Sigmoid colon (tissue), 7 donors: ENCODE results near the gene FAM240B. TPM values are rescaled to one million over a fixed set of nuclear protein-coding genes. Genes with fewer than 3 reads are reported as not detected.

Source experiments
- DNase-seq: peaks from one replicate; pipeline ENCODE4 v3.0.0-alpha.2; 2019
- H3K27ac ChIP-seq, 4 donors: fragments of 200-600 bp; sonication (generic); one replicate each; pipeline ENCODE4 v1.5.1; 2016 to 2019; ENCODE audit warnings: mild to moderate bottlenecking in 1 of 4
- H3K27me3 ChIP-seq, 3 donors: fragments of 200-600 bp; sonication (generic); one replicate each; pipeline ENCODE4 v1.5.1; 2019; ENCODE audit warnings: mild to moderate bottlenecking in 1 of 3
- H3K36me3 ChIP-seq, 4 donors: fragments of 200-600 bp; sonication (generic); one replicate each; pipeline ENCODE4 v1.5.1; 2016 to 2019
- H3K4me1 ChIP-seq, 4 donors: fragments of 200-600 bp; sonication (generic); one replicate each; pipeline ENCODE4 v1.5.1; 2017 to 2019
- H3K4me3 ChIP-seq, 4 donors: fragments of 200-600 bp; sonication (generic); one replicate each; pipeline ENCODE4 v1.5.1; 2017 to 2019; ENCODE audit warnings: mild to moderate bottlenecking in 2 of 4, moderate library complexity in 1 of 4
- H3K9me3 ChIP-seq, 4 donors: fragments of 200-600 bp in 3 of 4; sonication (generic) in 3 of 4; one replicate each; pipeline versions ENCODE4 v1.5.1 to v1.6.1; 2013 to 2019
- EP300 ChIP-seq, 4 donors: sonication (generic); formaldehyde crosslinking; IDR thresholded peaks; one replicate each; pipeline ENCODE4 v1.6.1; 2017; ENCODE audit warnings: antibody characterized with exemption in 4 of 4
- POLR2A ChIP-seq, 2 donors: fragments of 450-650 bp; IDR thresholded peaks; one replicate each; pipeline ENCODE4 v1.6.1; 2016; ENCODE audit warnings: antibody characterized with exemption in 2 of 2, mild to moderate bottlenecking in 2 of 2, moderate library complexity in 2 of 2
- POLR2AphosphoS5 ChIP-seq, 4 donors: sonication (generic); formaldehyde crosslinking; IDR thresholded peaks; one replicate each; pipeline ENCODE4 v1.6.1; 2017; ENCODE audit warnings: antibody characterized with exemption in 4 of 4
- WGBS, 2 donors: extraction: QIAGEN DNeasy Blood & Tissue Kit; methylation state at CpG; one replicate each; pipeline ENCODE4 v1.1.7; 2013; 5-methylcytosine and 5-hydroxymethylcytosine counted together
- intact Hi-C: fragments of 100-400 bp; cut with DNase I; formaldehyde crosslinking; loops from one replicate; pipeline ENCODE4 v1.15.1; 2023
- polyA plus RNA-seq, 3 donors: library from polyadenylated mRNA; stranded (reverse); fragments of 200-250 nt; gene quantifications; one replicate each; pipeline ENCODE4 v1.2.3, GENCODE V29; 2013
- total RNA-seq, 4 donors: library from RNA; depleted of rRNA; stranded (reverse); fragments of >200 nt; gene quantifications; one replicate each; pipeline ENCODE4 v1.1.0, GENCODE V29; 2016
- TF ChIP-seq, protein P1 (sequence below), 4 experiments: fragments of 450-650 bp in 3 of 4; fragments of 200-600 bp in 1 of 4; IDR thresholded peaks; one replicate each; pipeline ENCODE4 v1.5.1; 2016 to 2019; ENCODE audit warnings: antibody characterized with exemption in 4 of 4, mild to moderate bottlenecking in 3 of 4, moderate library complexity in 2 of 4
- donor health status: healthy with polysubstance abuse.
- donor health status: Bipolar disorder and iron deficiency.
- donor health status: healthy.

FAM240B gene
- total and polyA plus RNA-seq, 7 donors, result not detected

DNA sequence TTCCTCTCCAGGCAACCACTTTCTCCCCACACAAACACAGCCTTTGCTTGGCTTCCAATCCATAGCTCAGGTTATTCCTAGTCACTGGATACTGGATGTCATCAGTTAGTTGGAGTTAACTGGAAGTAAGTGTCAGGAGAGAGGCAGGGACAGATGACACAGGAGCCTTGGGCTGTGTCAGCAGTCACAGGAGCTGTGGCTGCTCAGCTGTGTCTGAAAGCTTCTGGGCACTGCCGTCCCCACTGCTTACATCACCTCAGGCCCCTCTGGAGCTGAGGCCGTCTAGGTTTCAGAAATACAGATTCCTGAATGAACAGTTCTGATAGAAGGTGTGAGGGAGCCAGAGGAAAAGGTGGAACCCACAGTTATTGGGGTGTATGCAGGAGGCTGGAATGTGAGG, 17.3 kb upstream of the FAM240B start:
- H3K4me1 ChIP-seq, result no peaks in the 10 kb centered on the region
- no peak for DNase-seq
- H3K36me3 ChIP-seq, result no peaks in the 10 kb centered on the region
- no peaks in the 10 kb centered on the region for H3K9me3 ChIP-seq
- no peak overlapping the region for H3K27ac ChIP-seq
- TF ChIP-seq, protein P1, sequence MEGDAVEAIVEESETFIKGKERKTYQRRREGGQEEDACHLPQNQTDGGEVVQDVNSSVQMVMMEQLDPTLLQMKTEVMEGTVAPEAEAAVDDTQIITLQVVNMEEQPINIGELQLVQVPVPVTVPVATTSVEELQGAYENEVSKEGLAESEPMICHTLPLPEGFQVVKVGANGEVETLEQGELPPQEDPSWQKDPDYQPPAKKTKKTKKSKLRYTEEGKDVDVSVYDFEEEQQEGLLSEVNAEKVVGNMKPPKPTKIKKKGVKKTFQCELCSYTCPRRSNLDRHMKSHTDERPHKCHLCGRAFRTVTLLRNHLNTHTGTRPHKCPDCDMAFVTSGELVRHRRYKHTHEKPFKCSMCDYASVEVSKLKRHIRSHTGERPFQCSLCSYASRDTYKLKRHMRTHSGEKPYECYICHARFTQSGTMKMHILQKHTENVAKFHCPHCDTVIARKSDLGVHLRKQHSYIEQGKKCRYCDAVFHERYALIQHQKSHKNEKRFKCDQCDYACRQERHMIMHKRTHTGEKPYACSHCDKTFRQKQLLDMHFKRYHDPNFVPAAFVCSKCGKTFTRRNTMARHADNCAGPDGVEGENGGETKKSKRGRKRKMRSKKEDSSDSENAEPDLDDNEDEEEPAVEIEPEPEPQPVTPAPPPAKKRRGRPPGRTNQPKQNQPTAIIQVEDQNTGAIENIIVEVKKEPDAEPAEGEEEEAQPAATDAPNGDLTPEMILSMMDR (IDR thresholded peaks at IDR 0.05), result no peak
- no peak for TF ChIP-seq POLR2AphosphoS5 (IDR thresholded peaks at IDR 0.05)
- no peak for TF ChIP-seq POLR2A (IDR thresholded peaks at IDR 0.05)
- no peak for TF ChIP-seq EP300 (IDR thresholded peaks at IDR 0.05)
- no peaks in the 10 kb centered on the region for H3K27me3 ChIP-seq
- intact Hi-C loops, result no loop called here
- no peak overlapping the region for H3K4me3 ChIP-seq
- WGBS, 2 donors, result 75 to 87% methylated on average over 2 of the region's 2 CpGs

DNA sequence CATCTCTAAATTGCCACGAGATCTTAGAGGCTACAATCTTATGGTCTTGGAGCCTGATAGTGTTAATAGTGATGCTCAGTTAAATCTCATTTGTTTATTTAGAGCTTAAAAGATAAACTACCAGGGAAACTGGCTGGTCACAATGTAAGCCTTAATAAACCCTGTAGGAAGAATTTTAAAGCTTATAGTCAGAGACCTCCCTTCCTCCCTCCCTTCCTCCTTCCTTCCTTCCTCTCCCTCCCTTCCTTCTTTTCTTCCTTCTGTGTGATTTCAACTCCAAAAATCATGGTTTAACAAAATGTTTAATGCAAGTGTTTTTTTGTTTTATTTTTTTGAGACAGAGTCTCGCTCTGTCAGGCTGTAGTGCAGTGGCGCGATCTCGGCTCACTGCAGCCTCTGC, 14.9 kb upstream of the FAM240B start:
- no peak for DNase-seq
- no peaks in the 10 kb centered on the region for H3K4me1 ChIP-seq
- WGBS, 2 donors, result 89 to 90% methylated on average over 5 of the region's 5 CpGs
- intact Hi-C loops, result no loop called here
- no peaks in the 10 kb centered on the region for H3K27me3 ChIP-seq
- H3K36me3 ChIP-seq, result no peaks in the 10 kb centered on the region
- no peaks in the 10 kb centered on the region for H3K9me3 ChIP-seq
- no peak overlapping the region for H3K4me3 ChIP-seq
- TF ChIP-seq POLR2A (IDR thresholded peaks at IDR 0.05) (no peak), POLR2AphosphoS5 (IDR thresholded peaks at IDR 0.05) (no peak), EP300 (IDR thresholded peaks at IDR 0.05) (no peak)
- TF ChIP-seq, protein P1 (IDR thresholded peaks at IDR 0.05), result no peak
- H3K27ac ChIP-seq, result no peak overlapping the region

DNA sequence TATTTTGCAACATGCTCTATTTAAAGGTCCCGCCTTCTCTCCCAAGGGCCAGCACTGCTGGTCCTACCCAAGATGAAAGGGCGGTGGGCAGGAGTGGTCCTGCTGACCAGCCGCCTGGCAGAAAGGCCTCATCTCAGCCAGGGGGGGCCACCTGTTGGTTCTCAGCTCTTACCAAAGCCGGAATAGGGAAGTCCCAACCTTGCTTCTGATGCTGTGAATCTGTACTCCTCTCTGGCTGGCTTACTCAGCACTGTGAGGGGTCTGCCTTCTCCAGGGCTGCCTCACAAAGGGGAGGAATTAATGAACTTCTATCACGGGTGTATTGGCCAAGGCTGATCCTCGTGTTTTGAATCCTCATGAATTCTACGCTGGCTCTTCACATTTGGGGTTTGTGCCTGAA, 13.6 kb upstream of the FAM240B start:
- intact Hi-C loops, result no loop called here
- Histone ChIP-seq H3K36me3 (no peaks in the 10 kb centered on the region), H3K9me3 (no peaks in the 10 kb centered on the region), H3K27ac (no peak overlapping the region), H3K27me3 (no peaks in the 10 kb centered on the region), H3K4me3 (no peak overlapping the region), H3K4me1 (no peaks in the 10 kb centered on the region)
- TF ChIP-seq, protein P1 (IDR thresholded peaks at IDR 0.05), result no peak
- TF ChIP-seq EP300 (IDR thresholded peaks at IDR 0.05) (no peak), POLR2A (IDR thresholded peaks at IDR 0.05) (no peak), POLR2AphosphoS5 (IDR thresholded peaks at IDR 0.05) (no peak)
- WGBS, 2 donors, result 83 to 86% methylated on average over 7 of the region's 7 CpGs
- DNase-seq, result no peak

- Histone ChIP-seq H3K36me3 (no peaks in the 10 kb centered on the region), H3K27ac (no peak overlapping the region), H3K4me3 (no peak overlapping the region), H3K27me3 (no peaks in the 10 kb centered on the region), H3K4me1 (no peaks in the 10 kb centered on the region), H3K9me3 (no peaks in the 10 kb centered on the region)
- TF ChIP-seq POLR2AphosphoS5 (IDR thresholded peaks at IDR 0.05) (no peak), POLR2A (IDR thresholded peaks at IDR 0.05) (no peak), EP300 (IDR thresholded peaks at IDR 0.05) (no peak)
- TF ChIP-seq, protein P1 (IDR thresholded peaks at IDR 0.05), result no peak
- intact Hi-C loops, result no loop called here
- 90% methylated on average over 11 of the region's 11 CpGs for WGBS, 2 donors
- no peak for DNase-seq
Measured at GRCh38 chr9:38732885-38733284, 13.0 kb upstream of the FAM240B start.

DNA sequence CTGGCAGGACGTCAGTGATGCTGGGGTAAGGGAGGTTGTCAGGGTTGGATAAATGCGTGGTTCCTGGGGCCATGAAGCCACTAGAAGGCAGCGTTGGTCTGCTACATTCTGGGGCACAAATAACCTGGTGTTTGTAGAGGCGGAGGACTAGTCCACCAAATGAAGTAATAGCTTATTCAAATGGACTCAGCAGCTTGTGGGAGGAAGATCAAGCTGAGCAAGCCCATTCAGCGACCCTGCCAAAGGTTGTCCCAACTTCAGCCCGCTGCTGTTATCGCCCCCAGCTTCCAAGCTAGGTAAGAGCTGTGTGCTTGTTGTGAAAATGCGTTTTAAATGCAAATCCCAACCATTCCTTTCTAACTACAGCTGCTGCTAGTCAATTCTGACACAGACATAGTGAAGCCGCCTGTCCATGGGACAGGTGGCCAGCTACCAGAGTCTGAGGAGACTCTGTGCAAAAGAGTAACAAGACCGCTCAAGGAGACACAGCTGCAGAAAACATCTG, 7.6 kb upstream of the FAM240B start:
- 29 to 39% methylated on average over 10 of the region's 10 CpGs for WGBS, 2 donors
- H3K27ac ChIP-seq, result no peak overlapping the region
- H3K27me3 ChIP-seq, result no peaks in the 10 kb centered on the region
- intact Hi-C loops, result loop anchor here (5.0 kb wide), 1 partner anchor 55 kb away; no protein-coding TSS in a partner anchor
- H3K4me3 ChIP-seq, result no peak overlapping the region
- TF ChIP-seq EP300 (IDR thresholded peaks at IDR 0.05), result no peak
- TF ChIP-seq POLR2AphosphoS5 (IDR thresholded peaks at IDR 0.05), result no peak
- TF ChIP-seq POLR2A (IDR thresholded peaks at IDR 0.05), result no peak
- TF ChIP-seq, protein P1 (IDR thresholded peaks at IDR 0.05), result no peak
- no peak for DNase-seq
- no peaks in the 10 kb centered on the region for H3K4me1 ChIP-seq
- H3K36me3 ChIP-seq, result no peaks in the 10 kb centered on the region
- no peaks in the 10 kb centered on the region for H3K9me3 ChIP-seq
